DMS53 (cell line): ENCODE data around the gene LAMC3.

Experiments used
- DNase-seq: peaks from one replicate; lab custom pipeline; 2025; lab: John Stamatoyannopoulos, UW

Gene LAMC3

GRCh38 chr9:131008909-131009618 lies at the start of gene LAMC3:
Gene LAMC3 (plus strand): TSS chr9:131009174. CDS start chr9:131009215, 41 bp downstream.
- DNase-seq, result peak; percentile 53

GRCh38 chr9:130959809-130960334 lies 49.1 kb upstream of the LAMC3 start:
- no peak for DNase-seq

GRCh38 chr9:130960522-130961378 lies 48.2 kb upstream of the LAMC3 start:
- no peak for DNase-seq

DNA sequence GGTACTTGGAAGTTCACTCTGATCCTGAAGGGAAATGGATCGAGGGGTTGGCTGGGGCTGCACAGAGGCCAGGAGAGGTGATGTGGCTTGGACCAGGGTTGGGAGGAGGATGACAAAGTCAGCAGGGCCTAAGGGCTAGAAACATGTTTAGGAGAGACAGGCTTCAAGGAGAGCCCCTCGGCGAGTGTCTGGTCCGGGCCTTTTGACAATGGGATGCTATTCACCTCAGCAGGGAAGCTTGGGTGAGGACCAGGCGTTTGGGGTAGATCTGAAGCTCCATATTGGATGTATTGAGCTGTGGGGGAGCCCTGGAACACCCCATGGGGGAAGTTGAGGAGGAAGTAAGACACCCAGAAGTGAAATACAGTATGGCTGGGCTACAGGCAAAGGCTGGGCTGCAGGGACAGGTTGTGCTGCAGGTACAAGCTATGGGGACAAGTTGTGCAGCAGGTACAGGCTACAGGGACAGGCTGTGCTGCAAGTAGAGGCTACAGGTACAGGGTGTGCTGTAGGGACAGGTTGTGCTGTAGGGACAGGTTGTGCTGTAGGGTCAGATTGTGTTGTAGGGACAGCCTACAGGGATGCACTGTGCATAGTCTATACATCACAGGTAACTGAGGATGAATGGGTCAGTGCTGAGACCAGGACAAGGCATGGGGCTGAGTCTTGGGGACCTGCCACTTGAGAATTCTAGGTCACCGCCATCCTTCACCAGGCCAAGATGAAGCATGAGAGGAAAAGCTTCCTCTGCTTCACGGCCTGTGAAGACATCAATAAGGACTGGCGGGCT lies 47.3 kb upstream of the LAMC3 start:
- DNase-seq, result no peak

- DNase-seq, result no peak
Observed at GRCh38 chr9:130962418-130963316, 46.3 kb upstream of the LAMC3 start.

DNA sequence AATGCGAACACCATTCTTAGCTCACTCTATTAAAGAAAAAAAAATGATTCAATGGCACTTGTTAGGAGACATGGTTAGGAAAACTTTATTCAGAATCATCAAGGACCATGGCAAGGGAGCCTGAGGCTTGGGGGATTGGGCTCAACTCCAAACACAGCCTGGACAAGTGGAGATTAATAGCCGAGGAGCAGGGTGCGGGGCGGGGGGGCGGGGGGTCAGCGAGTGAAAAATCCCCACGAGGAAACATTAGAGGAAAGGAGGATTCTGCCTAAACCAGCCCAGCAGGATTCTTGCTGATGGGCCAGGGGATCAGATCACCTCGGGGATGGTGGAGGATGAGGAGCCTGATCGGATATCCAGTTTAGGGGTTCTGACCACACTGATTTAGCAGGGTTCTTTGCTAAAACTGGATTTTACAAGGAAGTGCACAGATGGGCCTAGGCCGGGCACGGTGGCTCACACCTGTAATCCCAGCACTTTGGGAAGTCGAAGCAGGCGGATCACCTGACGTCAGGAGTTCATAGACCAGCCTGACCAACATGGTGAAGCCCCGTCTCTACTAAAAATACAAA lies 45.6 kb upstream of the LAMC3 start:
- no peak for DNase-seq

DNA sequence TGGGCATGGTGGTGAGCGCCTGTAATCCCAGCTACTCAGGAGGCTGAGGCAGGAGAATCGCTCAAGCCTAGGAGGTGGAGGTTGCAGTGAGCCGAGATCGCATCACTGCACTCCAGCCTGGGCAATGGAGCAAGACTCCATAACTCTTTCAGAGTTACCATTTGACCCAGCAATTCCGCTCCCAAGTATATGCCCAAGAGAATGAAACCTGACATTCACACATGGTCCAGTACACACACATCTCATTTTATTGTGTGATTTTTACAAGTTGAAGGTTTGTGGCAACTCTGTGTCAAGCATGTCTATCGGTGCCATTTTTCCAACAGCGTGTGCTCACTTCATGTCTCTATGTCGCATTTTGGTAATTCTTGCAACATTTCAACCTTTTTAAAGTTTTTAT lies 45.1 kb upstream of the LAMC3 start:
- DNase-seq, result no peak

DNA sequence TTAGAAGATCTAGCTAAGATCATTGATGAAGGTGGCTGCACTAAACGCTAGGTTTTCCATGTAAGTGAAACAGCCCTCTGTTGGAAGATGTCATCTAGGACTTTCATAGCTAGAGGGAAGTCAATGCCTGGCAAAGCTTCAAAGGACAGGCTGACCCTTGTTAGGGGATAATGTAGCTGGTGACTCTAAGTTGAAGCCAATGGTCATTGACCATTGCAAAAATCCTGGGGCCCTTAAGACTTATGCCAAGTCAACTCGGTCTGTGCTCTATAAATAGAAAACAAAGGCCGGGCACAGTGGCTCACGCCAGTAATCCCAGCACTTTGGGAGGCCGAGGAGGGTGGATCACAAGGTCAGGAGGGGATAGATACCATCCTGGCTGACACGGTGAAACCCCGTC lies 43.3 kb upstream of the LAMC3 start:
- no peak for DNase-seq

GRCh38 chr9:130970052-130970451 lies 38.9 kb upstream of the LAMC3 start:
- no peak for DNase-seq

GRCh38 chr9:130970855-130971254 lies 38.1 kb upstream of the LAMC3 start:
- no peak for DNase-seq

DNA sequence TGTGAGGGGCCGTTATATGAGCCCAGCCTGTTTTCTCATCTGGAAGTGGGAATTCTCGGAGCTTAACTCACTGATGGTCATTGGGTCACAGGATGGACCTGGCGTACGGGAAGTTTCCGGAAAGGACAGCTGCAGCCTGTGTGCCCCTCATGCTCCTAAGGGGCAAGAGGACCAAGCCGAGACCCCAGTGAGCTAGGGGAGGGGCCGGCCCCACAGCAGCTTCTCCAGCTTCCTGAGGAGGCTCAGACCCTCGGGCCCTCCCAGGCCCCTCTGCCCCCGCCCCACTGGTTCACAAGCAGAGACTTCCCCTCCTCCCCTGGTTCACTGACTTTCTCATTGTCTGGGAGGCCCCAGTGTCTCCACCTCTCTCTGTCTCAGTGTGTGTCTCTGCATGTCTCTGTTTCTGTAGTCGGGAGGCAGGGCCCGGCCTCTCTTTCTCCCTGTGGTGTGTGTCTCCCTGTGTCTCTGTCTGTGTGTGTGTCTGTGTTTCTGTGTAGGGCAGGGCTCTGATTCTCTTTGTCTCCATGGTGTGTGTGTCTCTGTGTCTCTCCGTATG lies 37.6 kb upstream of the LAMC3 start:
- no peak for DNase-seq

GRCh38 chr9:130972277-130972956 lies 36.6 kb upstream of the LAMC3 start:
- no peak for DNase-seq

GRCh38 chr9:130972957-130973685 lies 35.9 kb upstream of the LAMC3 start:
- DNase-seq, result no peak

GRCh38 chr9:130973686-130974281 lies 35.2 kb upstream of the LAMC3 start:
- no peak for DNase-seq

- DNase-seq, result no peak
Observed at GRCh38 chr9:130974697-130975096, 34.3 kb upstream of the LAMC3 start.

DNA sequence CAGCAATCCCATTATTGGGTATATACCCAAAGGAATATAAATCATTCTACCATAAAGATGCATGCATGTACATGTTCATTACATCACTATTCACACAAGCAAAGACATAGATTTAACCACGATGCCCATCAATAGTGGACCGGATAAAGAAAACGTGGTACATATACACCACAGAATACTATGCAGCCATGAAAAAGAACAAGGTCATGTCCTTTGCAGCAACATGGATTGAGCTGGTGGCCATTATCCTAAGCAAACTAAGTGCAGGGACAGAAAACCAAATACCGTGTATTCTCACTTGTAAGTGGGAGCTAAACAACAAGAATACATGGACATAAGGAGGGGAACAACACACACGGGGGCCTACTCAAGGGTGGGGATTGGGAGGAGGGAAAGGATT lies 33.8 kb upstream of the LAMC3 start:
- no peak for DNase-seq

DNA sequence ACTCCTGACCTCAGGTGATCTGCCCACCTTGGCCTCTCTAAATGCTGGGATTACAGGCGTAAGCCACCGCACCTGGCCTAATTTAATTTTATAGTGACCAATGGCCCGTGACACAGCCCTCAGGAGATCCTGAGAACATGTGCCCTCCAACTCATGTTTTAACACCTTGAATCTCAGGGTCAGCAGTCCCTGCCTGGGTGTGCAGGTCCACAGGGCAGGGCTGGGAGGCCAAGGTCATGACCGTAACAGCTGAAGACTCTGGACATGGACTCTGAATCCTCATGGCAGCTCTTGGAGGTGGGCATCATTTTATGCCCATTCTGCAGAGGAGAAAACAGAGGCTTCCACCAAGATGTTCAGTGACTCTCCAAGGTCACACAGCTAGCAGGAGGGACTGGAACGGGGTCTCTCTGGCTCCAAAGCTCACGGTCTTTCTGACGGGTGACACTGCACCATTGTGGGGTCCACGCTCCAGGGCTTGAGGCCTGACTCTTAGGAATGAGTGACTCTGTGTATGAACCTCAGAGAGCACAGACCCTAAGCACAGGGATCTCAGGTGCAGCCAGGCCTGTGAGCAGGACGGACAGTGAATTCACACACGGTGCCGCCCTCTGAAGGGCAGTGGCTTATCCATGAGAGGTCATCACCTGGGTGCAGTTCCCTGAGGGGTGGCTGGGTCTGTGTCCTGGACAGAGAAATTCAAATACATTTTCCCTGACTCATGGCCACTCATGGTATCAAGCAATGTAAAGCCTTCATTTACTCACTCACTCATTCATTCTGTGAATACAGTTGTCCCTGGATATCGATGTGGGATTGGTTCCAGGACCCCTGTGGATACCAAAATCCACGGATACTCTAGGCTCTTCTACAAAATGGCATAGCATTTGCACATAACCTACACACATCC lies 32.8 kb upstream of the LAMC3 start:
- DNase-seq, result no peak

GRCh38 chr9:130977811-130978221 lies 31.2 kb upstream of the LAMC3 start:
- DNase-seq, result no peak
